22Rv1 (cell line): ENCODE data around the gene TBC1D22A.

ENCODE experiments used
- ZFX ChIP-seq: fragments of 450-650 bp; IDR thresholded peaks from 2 replicates; pipeline ENCODE4 v1.6.1; 2017; ENCODE audit warnings: antibody characterized with exemption, borderline replicate concordance
- TF ChIP-seq, protein P1 (sequence below): fragments of 450-650 bp; IDR thresholded peaks from 2 replicates; pipeline ENCODE4 v1.5.1; 2017; ENCODE audit warnings: mild to moderate bottlenecking

DNA sequence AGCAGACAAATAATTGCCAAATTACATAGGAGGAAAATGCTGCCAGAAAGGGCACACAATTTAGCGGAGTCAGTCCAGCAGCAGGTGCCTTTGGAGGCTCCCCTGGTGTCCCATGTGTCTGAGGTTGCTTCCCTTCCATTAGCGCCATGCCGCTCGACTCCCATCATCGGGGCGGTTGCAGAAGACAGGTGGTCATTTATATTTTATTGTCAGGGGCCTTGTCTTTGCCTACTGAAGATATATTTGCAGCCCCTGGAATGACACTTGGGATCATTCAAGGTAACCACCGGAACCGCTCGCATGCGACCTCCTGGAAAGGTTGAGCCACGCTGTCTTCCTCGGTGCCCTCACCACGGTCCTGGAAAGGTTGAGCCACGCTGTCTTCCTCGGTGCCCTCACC, 298.3 kb downstream of the TBC1D22A start:
- TF ChIP-seq, protein P1, sequence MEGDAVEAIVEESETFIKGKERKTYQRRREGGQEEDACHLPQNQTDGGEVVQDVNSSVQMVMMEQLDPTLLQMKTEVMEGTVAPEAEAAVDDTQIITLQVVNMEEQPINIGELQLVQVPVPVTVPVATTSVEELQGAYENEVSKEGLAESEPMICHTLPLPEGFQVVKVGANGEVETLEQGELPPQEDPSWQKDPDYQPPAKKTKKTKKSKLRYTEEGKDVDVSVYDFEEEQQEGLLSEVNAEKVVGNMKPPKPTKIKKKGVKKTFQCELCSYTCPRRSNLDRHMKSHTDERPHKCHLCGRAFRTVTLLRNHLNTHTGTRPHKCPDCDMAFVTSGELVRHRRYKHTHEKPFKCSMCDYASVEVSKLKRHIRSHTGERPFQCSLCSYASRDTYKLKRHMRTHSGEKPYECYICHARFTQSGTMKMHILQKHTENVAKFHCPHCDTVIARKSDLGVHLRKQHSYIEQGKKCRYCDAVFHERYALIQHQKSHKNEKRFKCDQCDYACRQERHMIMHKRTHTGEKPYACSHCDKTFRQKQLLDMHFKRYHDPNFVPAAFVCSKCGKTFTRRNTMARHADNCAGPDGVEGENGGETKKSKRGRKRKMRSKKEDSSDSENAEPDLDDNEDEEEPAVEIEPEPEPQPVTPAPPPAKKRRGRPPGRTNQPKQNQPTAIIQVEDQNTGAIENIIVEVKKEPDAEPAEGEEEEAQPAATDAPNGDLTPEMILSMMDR = no peak
- no peak for TF ChIP-seq ZFX
